ENCODE measurements around the gene GUF1. TPM values are rescaled to one million over a fixed set of nuclear protein-coding genes. Genes with fewer than 3 reads are reported as not detected.

Gene GUF1
- total RNA-seq, 4 donors from 2014 or later: 12.0 to 15.4 (median 13.1) TPM

- DNase-seq (ENCODE audit: low spot score) (no peak), ATAC-seq (ENCODE audit: low FRiP score) (no peak)
- no peak for TF ChIP-seq CTCF (IDR thresholded peaks at IDR 0.05)
Measured at GRCh38 chr4:44700427-44700826, 22.2 kb downstream of the GUF1 start.

GRCh38 chr4:44701037-44701436, 22.8 kb downstream of the GUF1 start:
- no peak for ATAC-seq (ENCODE audit: low FRiP score)

GRCh38 chr4:44704673-44705072, 26.5 kb downstream of the GUF1 start:
- DNase-seq (ENCODE audit: low spot score) (no peak), ATAC-seq (ENCODE audit: low FRiP score) (no peak)
- no peak for TF ChIP-seq CTCF (IDR thresholded peaks at IDR 0.05)

More at GRCh38 chr4:44701037-44701436, 22.8 kb downstream of the GUF1 start:
- no peak for TF ChIP-seq CTCF (IDR thresholded peaks at IDR 0.05)
- DNase-seq (ENCODE audit: low spot score): no peak

GRCh38 chr4:44713125-44713524, 34.9 kb downstream of the GUF1 start:
- DNase-seq (ENCODE audit: low spot score): no peak
- TF ChIP-seq CTCF (IDR thresholded peaks at IDR 0.05): no peak
- ATAC-seq (ENCODE audit: low FRiP score): no peak

GRCh38 chr4:44716597-44716996, 38.4 kb downstream of the GUF1 start:
- no peak for DNase-seq (ENCODE audit: low spot score)
- ATAC-seq (ENCODE audit: low FRiP score): no peak
- TF ChIP-seq CTCF (IDR thresholded peaks at IDR 0.05): no peak

GRCh38 chr4:44720371-44720770, 42.2 kb downstream of the GUF1 start:
- TF ChIP-seq CTCF (IDR thresholded peaks at IDR 0.05): no peak
- DNase-seq (ENCODE audit: low spot score) (no peak), ATAC-seq (ENCODE audit: low FRiP score) (no peak)

- no peak for TF ChIP-seq CTCF (IDR thresholded peaks at IDR 0.05)
- ATAC-seq (ENCODE audit: low FRiP score): no peak
- DNase-seq (ENCODE audit: low spot score): no peak
Measured at GRCh38 chr4:44722001-44722400, 43.8 kb downstream of the GUF1 start.
